ENCODE results near the gene ACSL4.

Gene ACSL4

DNA sequence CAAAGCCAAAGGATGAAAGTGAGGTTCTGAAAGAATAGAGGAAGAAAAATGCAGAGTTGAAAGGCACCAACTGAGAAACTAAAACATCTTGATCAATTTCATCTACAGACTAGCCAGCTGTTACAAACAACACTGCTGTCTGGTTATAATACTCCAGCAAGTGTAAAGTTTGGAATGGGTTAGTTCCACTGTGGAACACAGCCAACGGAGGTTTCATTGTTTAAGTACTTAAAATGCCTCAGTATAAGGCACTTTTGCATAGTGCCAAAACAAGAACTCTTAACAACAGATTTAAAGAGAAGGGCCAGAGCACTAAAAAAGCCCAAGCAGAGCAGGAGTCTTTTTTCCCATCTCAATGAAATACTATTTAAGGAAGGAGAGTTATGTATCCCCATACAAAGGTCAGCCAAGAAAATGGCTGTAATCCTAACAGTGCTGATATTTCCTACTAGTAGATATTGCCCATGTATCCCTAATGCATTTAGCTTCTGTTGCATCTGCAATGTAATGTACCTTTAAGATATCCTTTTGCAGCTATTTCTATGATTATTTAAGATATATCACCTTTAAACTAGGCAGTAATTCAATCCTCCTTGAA lies 16.5 kb downstream of the ACSL4 start:
- Histone ChIP-seq H3K36me3 (ENCODE audit: insufficient read depth) (no peaks in the 10 kb centered on the region), H3K27ac (no peak overlapping the region), H3K9ac (no peak overlapping the region), H2AFZ (ENCODE audit: low read depth) (no peak overlapping the region), H3K4me2 (no peak overlapping the region), H4K20me1 (ENCODE audit: insufficient read depth) (no peaks in the 10 kb centered on the region), H3K4me3 (IDR thresholded peaks at IDR 0.05; ENCODE audit: insufficient read depth, low read depth, low read length) (no peak overlapping the region), H3K79me2 (ENCODE audit: insufficient read depth, low read depth) (no peaks in the 10 kb centered on the region), H3K4me1 (ENCODE audit: low read depth, poor library complexity, severe bottlenecking) (no peaks in the 10 kb centered on the region), H3K27me3 (ENCODE audit: insufficient read depth, low read depth) (no peaks in the 10 kb centered on the region)
- TF ChIP-seq, protein P1, sequence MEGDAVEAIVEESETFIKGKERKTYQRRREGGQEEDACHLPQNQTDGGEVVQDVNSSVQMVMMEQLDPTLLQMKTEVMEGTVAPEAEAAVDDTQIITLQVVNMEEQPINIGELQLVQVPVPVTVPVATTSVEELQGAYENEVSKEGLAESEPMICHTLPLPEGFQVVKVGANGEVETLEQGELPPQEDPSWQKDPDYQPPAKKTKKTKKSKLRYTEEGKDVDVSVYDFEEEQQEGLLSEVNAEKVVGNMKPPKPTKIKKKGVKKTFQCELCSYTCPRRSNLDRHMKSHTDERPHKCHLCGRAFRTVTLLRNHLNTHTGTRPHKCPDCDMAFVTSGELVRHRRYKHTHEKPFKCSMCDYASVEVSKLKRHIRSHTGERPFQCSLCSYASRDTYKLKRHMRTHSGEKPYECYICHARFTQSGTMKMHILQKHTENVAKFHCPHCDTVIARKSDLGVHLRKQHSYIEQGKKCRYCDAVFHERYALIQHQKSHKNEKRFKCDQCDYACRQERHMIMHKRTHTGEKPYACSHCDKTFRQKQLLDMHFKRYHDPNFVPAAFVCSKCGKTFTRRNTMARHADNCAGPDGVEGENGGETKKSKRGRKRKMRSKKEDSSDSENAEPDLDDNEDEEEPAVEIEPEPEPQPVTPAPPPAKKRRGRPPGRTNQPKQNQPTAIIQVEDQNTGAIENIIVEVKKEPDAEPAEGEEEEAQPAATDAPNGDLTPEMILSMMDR (conservative IDR thresholded peaks at IDR 0.05; ENCODE audit: low read depth, low read length): no peak

DNA sequence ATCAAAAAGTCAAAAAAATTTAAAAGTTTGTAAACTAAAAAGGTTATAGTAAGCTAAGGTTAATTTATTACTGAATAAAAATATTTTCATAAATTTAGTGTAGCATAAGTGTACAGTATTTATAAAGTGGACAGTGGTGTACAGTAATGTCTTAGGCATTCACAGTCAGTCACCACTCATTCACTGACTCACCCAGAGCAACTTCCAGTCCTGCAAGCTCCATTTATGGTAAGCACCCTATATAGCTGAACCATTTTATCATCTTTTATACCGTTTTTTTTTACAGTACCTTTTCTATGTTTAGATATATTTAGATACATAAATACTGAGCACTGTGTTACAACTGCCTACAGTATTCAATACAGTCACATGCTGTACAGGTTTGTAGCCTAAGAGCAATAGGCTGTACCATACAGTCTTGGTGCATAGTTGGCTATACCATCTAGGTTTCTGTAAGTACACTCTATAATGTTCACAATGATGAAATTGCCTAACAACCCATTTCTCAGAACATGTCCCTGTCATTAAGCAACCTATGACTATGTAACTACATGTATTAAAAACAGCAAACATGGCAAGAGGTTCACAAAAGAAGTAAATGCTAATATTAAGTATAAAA lies 18.6 kb downstream of the ACSL4 start:
- Histone ChIP-seq H3K27ac (no peak overlapping the region), H3K27me3 (ENCODE audit: insufficient read depth, low read depth) (no peaks in the 10 kb centered on the region), H3K36me3 (ENCODE audit: insufficient read depth) (no peaks in the 10 kb centered on the region), H3K4me1 (ENCODE audit: low read depth, poor library complexity, severe bottlenecking) (peaks cover 14% of the 10 kb centered on the region), H3K79me2 (ENCODE audit: insufficient read depth, low read depth) (no peaks in the 10 kb centered on the region), H3K4me2 (no peak overlapping the region), H2AFZ (ENCODE audit: low read depth) (no peak overlapping the region), H4K20me1 (ENCODE audit: insufficient read depth) (no peaks in the 10 kb centered on the region), H3K4me3 (IDR thresholded peaks at IDR 0.05; ENCODE audit: insufficient read depth, low read depth, low read length) (no peak overlapping the region), H3K9ac (no peak overlapping the region)
- TF ChIP-seq, protein P1 (conservative IDR thresholded peaks at IDR 0.05; ENCODE audit: low read depth, low read length): no peak

DNA sequence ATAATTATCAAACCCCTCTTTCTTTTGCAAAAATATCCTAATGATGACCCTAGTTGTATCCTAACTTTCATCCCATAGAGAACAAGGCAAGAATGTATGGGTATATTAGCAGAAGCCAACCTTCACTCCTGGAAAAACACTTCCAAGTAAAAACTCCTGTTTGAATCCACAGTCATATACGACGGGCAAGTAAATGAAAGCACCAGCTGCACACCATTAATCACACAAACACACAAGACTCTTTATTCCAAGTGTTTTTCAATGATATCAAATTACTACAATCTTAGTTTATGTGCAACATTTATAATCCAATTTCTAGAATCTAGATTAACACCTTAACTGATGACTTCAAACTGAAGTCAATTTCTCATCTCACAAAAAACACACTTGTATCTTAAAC lies 22.9 kb downstream of the ACSL4 start:
- Histone ChIP-seq H2AFZ (ENCODE audit: low read depth) (no peak overlapping the region), H3K79me2 (ENCODE audit: insufficient read depth, low read depth) (peaks cover 11% of the 10 kb centered on the region; the same call in 1 of the 2 replicates), H3K4me2 (no peak overlapping the region), H3K4me1 (ENCODE audit: low read depth, poor library complexity, severe bottlenecking) (peaks cover 39% of the 10 kb centered on the region), H4K20me1 (ENCODE audit: insufficient read depth) (0 out of 2 replicates have a peak, but pooled peaks cover 5% of the 10 kb centered on the region), H3K27ac (no peak overlapping the region), H3K4me3 (IDR thresholded peaks at IDR 0.05; ENCODE audit: insufficient read depth, low read depth, low read length) (no peak overlapping the region), H3K36me3 (ENCODE audit: insufficient read depth) (no peaks in the 10 kb centered on the region), H3K9ac (no peak overlapping the region), H3K27me3 (ENCODE audit: insufficient read depth, low read depth) (no peaks in the 10 kb centered on the region)
- TF ChIP-seq, protein P1 (conservative IDR thresholded peaks at IDR 0.05; ENCODE audit: low read depth, low read length): no peak

DNA sequence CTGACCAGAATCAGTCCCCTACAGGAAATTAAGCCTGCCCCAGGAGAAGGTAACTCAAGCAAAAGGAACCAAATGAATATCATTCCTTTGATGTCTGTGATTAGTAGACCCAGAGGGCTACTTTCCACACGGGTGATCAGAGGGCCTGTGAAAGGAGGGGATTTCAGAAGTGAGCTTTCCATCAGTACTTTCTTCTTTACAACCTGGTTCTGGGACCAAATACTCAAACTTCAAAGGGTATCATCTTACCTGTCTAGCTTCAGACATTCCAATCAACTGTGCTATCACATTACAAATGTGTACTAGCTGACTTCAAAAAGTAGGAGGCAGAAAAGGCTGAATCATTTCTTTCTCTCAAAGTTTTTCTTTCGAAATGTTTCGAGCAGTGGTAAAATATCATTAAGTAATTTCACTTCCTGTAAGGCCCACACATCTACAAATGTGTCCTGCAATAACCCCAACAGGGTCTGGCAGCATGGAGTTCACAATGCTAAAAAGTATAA lies 23.9 kb downstream of the ACSL4 start:
- Histone ChIP-seq H3K79me2 (ENCODE audit: insufficient read depth, low read depth) (peaks cover 11% of the 10 kb centered on the region; the same call in 1 of the 2 replicates), H3K27me3 (ENCODE audit: insufficient read depth, low read depth) (no peaks in the 10 kb centered on the region), H4K20me1 (ENCODE audit: insufficient read depth) (0 out of 2 replicates have a peak, but pooled peaks cover 5% of the 10 kb centered on the region), H3K27ac (peak overlapping the region; percentile 52; the same call in 1 of the 2 replicates), H3K4me3 (IDR thresholded peaks at IDR 0.05; ENCODE audit: insufficient read depth, low read depth, low read length) (no peak overlapping the region), H3K36me3 (ENCODE audit: insufficient read depth) (no peaks in the 10 kb centered on the region), H3K4me2 (peak overlapping the region; percentile 10), H3K4me1 (ENCODE audit: low read depth, poor library complexity, severe bottlenecking) (peaks cover 46% of the 10 kb centered on the region), H3K9ac (no peak overlapping the region), H2AFZ (ENCODE audit: low read depth) (no peak overlapping the region)
- TF ChIP-seq, protein P1 (conservative IDR thresholded peaks at IDR 0.05; ENCODE audit: low read depth, low read length): no peak

Data from KMS-11 (cell line).